Osteoblast (primary cell): ENCODE data around the gene PKN2. TPM values are rescaled to one million over a fixed set of nuclear protein-coding genes. Genes with fewer than 3 reads are reported as not detected.
"Not testable (repeated sequence)": the region's sequence is repeated elsewhere in the genome, so short reads cannot be mapped to it uniquely, and the experiment has no call there.

ENCODE experiments used
- DNase-seq: peaks from one replicate; pipeline ENCODE4 v3.0.0; 2011; ENCODE audit warnings: low spot score, mixed read lengths; ENCODE audit not compliant: insufficient read length; ENCODE audit errors: missing footprints
- H2AFZ ChIP-seq: 2 replicates; pipeline ENCODE4 v1.6.0; 2011; ENCODE audit warnings: mild to moderate bottlenecking, low read length
- H3K27ac ChIP-seq: 2 replicates; pipeline ENCODE4 v1.5.1; 2011; ENCODE audit warnings: mild to moderate bottlenecking, low read depth, low read length, moderate library complexity
- H3K27me3 ChIP-seq: 2 replicates; pipeline ENCODE4 v1.6.0; 2012; ENCODE audit warnings: mild to moderate bottlenecking, control low read depth, inconsistent platforms, low read length, moderate library complexity; ENCODE audit not compliant: insufficient read depth
- H3K36me3 ChIP-seq: 2 replicates; pipeline ENCODE4 v1.5.1; 2011; ENCODE audit warnings: mild to moderate bottlenecking, low read length, control low read depth, moderate library complexity; ENCODE audit not compliant: insufficient read depth
- H3K4me1 ChIP-seq: 2 replicates; pipeline ENCODE4 v1.5.1; 2011; ENCODE audit warnings: mild to moderate bottlenecking, low read length, control low read depth, moderate library complexity; ENCODE audit not compliant: insufficient read depth
- H3K4me2 ChIP-seq: 2 replicates; pipeline ENCODE4 v1.6.0; 2011; ENCODE audit warnings: mild to moderate bottlenecking, low read length; ENCODE audit not compliant: insufficient read depth
- H3K4me3 ChIP-seq: fragments of 200-600 bp; sonication (generic); 3 replicates; pipeline ENCODE4 v1.5.1; 2012; ENCODE audit warnings: mild to moderate bottlenecking, low read length, inconsistent platforms; ENCODE audit not compliant: insufficient read depth
- H3K79me2 ChIP-seq: 2 replicates; pipeline ENCODE4 v1.6.0; 2012; ENCODE audit warnings: mild to moderate bottlenecking, low read length, control low read depth, inconsistent platforms; ENCODE audit not compliant: insufficient read depth
- H3K9me3 ChIP-seq: 2 replicates; pipeline ENCODE4 v1.5.1; 2011; ENCODE audit warnings: low read depth, low read length, control low read depth
- H4K20me1 ChIP-seq: 2 replicates; pipeline ENCODE4 v1.6.0; 2012; ENCODE audit warnings: mild to moderate bottlenecking, low read length, control low read depth; ENCODE audit not compliant: insufficient read depth
- small RNA-seq: library from RNA; depleted of rRNA; stranded (forward); fragments of <200 nt; gene quantifications from one replicate; pipeline ENCODE3, GENCODE V24; 2012
- total RNA-seq: library from RNA; depleted of rRNA; stranded (reverse); fragments of >200 nt; gene quantifications from 2 replicates; pipeline ENCODE4 v1.2.3, GENCODE V29; 2012
- TF ChIP-seq, protein P1 (sequence below): IDR thresholded peaks from 2 replicates; pipeline ENCODE4 v1.5.1; 2011; ENCODE audit warnings: mild to moderate bottlenecking, low read depth, low read length, moderate library complexity; ENCODE audit errors: extremely low read depth

PKN2 gene
- total RNA-seq, 1 donor = 43.4 TPM

- peaks cover 6% of the 10 kb centered on the region for H4K20me1 ChIP-seq
- no peaks in the 10 kb centered on the region for H3K9me3 ChIP-seq
- peaks cover 3% of the 10 kb centered on the region for H3K4me1 ChIP-seq
- H3K4me3 ChIP-seq = no peak overlapping the region
- H2AFZ ChIP-seq = no peak overlapping the region
- no peak overlapping the region for H3K4me2 ChIP-seq
- H3K79me2 ChIP-seq = peaks cover 73% of the 10 kb centered on the region
- no peaks in the 10 kb centered on the region for H3K27me3 ChIP-seq
- DNase-seq = no peak
- peak overlapping the region; percentile 24 for H3K27ac ChIP-seq
- TF ChIP-seq, protein P1, sequence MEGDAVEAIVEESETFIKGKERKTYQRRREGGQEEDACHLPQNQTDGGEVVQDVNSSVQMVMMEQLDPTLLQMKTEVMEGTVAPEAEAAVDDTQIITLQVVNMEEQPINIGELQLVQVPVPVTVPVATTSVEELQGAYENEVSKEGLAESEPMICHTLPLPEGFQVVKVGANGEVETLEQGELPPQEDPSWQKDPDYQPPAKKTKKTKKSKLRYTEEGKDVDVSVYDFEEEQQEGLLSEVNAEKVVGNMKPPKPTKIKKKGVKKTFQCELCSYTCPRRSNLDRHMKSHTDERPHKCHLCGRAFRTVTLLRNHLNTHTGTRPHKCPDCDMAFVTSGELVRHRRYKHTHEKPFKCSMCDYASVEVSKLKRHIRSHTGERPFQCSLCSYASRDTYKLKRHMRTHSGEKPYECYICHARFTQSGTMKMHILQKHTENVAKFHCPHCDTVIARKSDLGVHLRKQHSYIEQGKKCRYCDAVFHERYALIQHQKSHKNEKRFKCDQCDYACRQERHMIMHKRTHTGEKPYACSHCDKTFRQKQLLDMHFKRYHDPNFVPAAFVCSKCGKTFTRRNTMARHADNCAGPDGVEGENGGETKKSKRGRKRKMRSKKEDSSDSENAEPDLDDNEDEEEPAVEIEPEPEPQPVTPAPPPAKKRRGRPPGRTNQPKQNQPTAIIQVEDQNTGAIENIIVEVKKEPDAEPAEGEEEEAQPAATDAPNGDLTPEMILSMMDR = no peak
- H3K36me3 ChIP-seq = peaks cover 23% of the 10 kb centered on the region
Observed at GRCh38 chr1:88877911-88878310, 193.8 kb downstream of the PKN2 start.

DNA sequence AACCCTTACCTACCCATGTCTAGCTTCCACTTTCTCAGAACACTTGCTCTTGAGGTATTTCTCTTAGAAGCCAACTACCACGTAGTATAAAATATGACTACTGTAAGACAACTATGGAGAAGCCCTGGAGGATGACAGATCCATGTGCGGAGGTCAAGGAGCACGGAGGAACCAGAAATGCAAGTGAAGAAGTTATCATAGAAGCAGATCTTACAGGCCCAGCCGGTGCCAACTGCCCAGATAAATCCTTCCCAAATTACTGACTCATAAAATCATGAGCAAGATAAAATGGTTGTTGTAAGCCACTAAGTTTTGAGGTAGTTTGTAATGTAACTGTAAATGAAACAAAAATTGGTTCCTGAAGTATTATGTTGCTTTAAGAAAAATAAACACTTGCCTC, 194.7 kb downstream of the PKN2 start:
- peaks cover 72% of the 10 kb centered on the region for H3K79me2 ChIP-seq
- no peak overlapping the region for H3K4me3 ChIP-seq
- peaks cover 6% of the 10 kb centered on the region for H4K20me1 ChIP-seq
- no peak overlapping the region for H2AFZ ChIP-seq
- peaks cover 25% of the 10 kb centered on the region for H3K36me3 ChIP-seq
- peaks cover 6% of the 10 kb centered on the region for H3K4me1 ChIP-seq
- no peaks in the 10 kb centered on the region for H3K9me3 ChIP-seq
- no peak overlapping the region for H3K4me2 ChIP-seq
- no peak for DNase-seq
- peak overlapping the region; percentile 46 for H3K27ac ChIP-seq
- H3K27me3 ChIP-seq = no peaks in the 10 kb centered on the region
- TF ChIP-seq, protein P1 = no peak

DNA sequence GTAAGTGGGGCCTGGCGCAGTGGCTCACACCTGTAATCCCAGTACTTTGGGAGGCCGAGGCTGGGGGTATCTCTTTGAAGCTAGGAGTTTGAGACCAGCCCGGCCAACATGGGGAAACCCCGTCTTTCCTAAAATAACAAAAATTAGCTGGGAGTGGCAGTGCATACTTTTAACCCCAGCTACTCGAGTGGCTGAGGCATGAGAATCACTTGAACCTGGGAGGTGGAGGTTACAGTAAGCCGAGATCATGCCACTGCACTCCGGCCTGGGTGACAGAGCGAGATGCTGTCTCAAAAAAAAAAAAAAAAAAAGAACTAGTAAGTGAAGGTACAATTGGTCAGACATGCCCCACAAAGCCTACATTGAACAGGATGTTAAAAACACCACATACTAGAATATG, 196.6 kb downstream of the PKN2 start:
- not testable (repeated sequence) for H3K4me1 ChIP-seq, H2AFZ ChIP-seq, H3K9me3 ChIP-seq, DNase-seq, H3K27ac ChIP-seq, H4K20me1 ChIP-seq, H3K4me2 ChIP-seq, H3K4me3 ChIP-seq, H3K27me3 ChIP-seq
- peaks cover 36% of the 10 kb centered on the region for H3K36me3 ChIP-seq
- peaks cover 62% of the 10 kb centered on the region for H3K79me2 ChIP-seq

- H3K4me2 ChIP-seq = no peak overlapping the region
Observed at GRCh38 chr1:88883156-88883555, 199.1 kb downstream of the PKN2 start.

More at GRCh38 chr1:88883156-88883555, 199.1 kb downstream of the PKN2 start:
- peak overlapping the region; percentile 18 for H3K27ac ChIP-seq
- H3K36me3 ChIP-seq = peaks cover 50% of the 10 kb centered on the region
- no peak for DNase-seq
- no peaks in the 10 kb centered on the region for H3K9me3 ChIP-seq
- H3K4me3 ChIP-seq = no peak overlapping the region
- H4K20me1 ChIP-seq = peaks cover 10% of the 10 kb centered on the region
- TF ChIP-seq, protein P1 = no peak
- H3K4me1 ChIP-seq = peaks cover 3% of the 10 kb centered on the region
- H2AFZ ChIP-seq = no peak overlapping the region
- H3K27me3 ChIP-seq = no peaks in the 10 kb centered on the region
- H3K79me2 ChIP-seq = peaks cover 58% of the 10 kb centered on the region

Small RNA genes lying within 50 kb of the gene (small RNA-seq; reads per million reads assigned to genes)
- not detected for gene RNU6-125P

Other genes starting within 250 kb of the PKN2 start
- 31.5 and 34.2 TPM in 2 replicates for gene GTF2B, start 207.3 kb downstream of the PKN2 start, total RNA-seq